NCI-H187 (cell line): ENCODE data around the gene ARHGAP26.

ENCODE experiments used
- DNase-seq, 2 experiments: peaks; one replicate each; lab custom pipeline; 2025; lab: John Stamatoyannopoulos, UW

Gene ARHGAP26

GRCh38 chr5:142829801-142830220 lies 59.6 kb downstream of the ARHGAP26 start:
- no peak for DNase-seq

GRCh38 chr5:142830241-142831008 lies 60.2 kb downstream of the ARHGAP26 start:
- DNase-seq = no peak

GRCh38 chr5:142831009-142831383 lies 60.8 kb downstream of the ARHGAP26 start:
- no peak for DNase-seq

DNA sequence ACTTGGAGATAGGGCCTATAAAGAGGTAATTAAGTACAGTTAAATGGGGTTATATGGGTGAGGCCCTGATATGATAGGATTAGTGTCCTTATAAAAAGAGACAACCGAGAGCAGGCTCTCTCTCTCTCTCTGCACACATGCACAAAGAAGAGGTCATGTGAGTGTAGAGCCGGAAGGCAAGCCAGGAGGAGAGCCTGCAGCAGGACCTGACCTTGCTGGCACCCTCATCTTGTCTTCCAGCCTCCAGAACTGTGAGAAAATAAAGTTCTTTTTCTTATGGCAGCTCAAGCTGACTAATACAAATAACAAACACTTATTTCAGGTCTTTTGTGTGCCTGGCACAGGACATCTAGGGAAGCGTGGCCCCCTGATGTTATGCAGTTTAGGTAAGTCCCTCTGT lies 62.1 kb downstream of the ARHGAP26 start:
- no peak for DNase-seq

DNA sequence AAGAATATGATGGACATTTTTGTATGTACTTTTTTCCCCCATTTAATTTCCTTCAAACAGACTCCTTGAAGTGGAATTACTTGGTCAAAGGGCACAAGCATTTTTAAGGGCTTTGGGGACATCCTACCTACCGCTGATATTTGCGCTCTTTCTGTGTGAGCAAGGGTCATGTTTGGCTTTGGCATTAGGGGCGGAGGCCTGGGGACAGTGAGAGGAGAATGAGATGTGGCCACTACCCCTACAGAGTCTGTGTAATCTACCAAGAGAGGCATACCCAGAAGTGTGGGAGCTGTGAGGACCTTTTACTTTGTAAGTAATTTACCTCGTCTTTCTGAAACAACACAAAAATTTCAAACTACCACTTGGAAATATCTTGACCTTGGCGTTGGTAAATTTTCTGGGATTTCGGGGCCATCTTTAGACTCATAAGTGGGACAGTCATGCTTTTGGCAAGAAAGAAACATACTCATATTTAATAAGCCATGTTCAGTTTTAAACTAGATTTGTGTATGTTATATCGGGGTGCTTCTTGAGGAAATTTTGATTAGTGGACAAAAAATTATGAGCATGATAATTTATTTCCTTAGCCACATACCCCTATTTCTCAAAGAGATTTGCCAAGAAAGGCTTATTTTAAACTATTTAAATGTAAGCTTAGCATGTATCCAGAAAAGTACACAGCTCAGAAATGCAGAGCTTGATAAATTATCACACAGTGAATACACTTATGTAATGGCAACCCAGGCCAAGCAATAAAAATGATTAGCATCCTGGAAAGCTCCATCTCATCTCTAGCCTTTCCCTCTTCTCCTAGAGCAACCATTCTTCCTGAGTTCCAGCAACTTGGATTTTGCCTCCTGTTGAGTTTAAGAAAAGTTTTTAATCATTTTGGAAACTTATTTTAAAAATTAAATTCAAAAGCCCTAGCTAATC lies 63.6 kb downstream of the ARHGAP26 start:
- no peak for DNase-seq

- DNase-seq = no peak
Observed at GRCh38 chr5:142834504-142834903, 64.3 kb downstream of the ARHGAP26 start.

DNA sequence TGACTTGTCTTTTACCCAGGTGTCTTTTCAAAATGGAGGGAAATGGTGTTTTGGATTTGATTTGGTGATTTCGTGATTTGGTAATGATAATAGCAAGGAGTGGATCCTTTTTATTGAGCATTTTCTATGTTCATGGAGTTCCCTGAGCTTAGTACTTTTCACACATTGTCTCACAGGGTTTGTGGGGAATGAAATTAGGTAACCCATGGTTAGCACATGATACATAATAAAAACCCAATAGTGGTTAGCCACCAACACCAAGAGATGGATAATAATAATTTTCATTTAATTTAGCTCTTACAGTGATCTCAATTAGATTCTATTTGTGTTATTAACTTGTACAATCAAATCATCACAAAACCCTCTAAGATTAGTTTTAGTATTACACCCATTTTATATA lies 65.4 kb downstream of the ARHGAP26 start:
- no peak for DNase-seq

- DNase-seq = no peak
Observed at GRCh38 chr5:142836048-142836447, 65.9 kb downstream of the ARHGAP26 start.

- DNase-seq = no peak
Observed at GRCh38 chr5:142837081-142837725, 67.0 kb downstream of the ARHGAP26 start.

GRCh38 chr5:142838845-142839244 lies 68.7 kb downstream of the ARHGAP26 start:
- DNase-seq = no peak

DNA sequence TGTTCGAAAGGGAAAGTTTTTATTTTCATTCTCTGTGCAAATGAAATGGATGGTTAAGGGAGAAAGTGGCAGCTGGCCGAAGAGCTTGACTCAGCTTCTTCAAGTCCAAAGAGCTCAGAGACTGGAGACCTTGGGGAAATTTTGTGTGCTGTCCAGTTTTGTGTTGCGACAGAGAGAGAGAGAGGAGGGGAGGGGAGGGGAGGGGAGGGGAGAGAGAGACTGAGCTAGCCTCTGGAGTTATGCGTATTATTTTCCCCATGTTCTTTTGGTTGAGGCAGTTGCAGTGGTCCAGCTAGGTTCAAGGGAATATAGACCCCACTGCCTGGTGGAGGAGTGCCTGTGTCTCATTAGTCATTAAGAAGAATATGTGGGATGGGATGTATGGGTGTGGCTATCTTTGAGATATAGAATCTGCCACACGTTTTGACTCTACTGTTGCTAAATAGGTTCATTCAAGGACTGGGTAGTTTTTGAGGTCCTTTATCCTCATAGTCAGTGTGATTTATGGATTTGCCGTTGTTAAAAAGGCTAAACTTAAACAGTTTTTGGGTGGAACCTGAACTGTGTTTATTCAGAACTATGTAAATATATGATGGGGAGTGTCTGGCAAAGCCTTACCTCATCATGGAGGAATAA lies 69.7 kb downstream of the ARHGAP26 start:
- DNase-seq = no peak

DNA sequence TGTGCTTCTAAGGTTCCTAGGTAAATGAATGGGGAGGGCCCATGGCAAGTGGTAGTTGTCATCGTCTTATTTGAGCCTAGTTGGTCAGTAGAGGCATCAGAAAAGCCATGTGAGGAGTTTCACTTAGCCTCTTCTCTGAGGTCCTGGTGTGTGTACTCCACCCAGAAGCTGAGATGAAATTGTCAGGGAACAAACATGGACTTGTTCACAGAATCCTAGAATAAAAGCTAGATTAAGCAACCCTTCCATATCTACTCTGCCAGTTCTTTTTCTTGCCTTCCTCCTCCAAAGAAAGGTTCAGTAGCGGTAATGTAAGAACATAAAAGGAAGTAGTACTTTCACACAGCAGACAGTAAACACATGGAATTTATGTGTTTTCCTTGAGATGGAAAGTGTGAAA lies 70.4 kb downstream of the ARHGAP26 start:
- DNase-seq = no peak

DNA sequence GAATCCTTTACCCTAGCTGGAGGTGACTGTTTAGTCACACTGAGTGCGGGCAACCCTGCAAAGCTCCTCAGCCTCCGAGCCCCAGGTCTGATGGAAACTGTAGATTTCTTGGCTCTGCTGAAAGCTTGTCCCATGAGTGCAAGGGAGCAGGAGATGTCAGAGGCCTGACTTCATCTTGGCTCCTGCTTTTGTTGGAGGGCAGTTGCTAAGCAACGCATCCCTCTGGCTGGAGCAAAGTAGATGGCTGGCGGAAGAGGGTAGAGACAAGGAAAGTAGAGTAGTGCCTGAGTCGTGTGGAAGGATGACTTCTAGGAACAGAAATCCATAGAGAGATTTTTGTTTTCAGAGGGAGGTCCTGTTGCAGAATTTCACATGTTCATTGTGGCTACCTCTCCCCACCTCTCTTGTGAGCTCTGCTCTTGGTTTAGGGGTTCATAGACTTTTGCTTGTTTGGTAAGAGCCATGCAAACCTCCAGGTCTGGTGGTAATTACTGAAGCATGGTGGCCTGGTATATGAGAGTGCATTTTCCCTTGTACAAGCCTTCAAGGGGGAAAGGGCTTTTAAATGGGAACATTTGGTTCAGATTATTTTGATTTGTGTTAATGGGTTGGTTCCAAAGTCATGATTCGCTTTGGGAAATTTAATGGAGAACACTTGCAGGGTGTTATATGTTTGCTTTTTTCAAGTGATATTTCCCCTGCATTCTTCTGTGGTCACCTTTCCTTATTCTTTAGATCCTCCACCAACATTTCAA lies 71.5 kb downstream of the ARHGAP26 start:
- no peak for DNase-seq

DNA sequence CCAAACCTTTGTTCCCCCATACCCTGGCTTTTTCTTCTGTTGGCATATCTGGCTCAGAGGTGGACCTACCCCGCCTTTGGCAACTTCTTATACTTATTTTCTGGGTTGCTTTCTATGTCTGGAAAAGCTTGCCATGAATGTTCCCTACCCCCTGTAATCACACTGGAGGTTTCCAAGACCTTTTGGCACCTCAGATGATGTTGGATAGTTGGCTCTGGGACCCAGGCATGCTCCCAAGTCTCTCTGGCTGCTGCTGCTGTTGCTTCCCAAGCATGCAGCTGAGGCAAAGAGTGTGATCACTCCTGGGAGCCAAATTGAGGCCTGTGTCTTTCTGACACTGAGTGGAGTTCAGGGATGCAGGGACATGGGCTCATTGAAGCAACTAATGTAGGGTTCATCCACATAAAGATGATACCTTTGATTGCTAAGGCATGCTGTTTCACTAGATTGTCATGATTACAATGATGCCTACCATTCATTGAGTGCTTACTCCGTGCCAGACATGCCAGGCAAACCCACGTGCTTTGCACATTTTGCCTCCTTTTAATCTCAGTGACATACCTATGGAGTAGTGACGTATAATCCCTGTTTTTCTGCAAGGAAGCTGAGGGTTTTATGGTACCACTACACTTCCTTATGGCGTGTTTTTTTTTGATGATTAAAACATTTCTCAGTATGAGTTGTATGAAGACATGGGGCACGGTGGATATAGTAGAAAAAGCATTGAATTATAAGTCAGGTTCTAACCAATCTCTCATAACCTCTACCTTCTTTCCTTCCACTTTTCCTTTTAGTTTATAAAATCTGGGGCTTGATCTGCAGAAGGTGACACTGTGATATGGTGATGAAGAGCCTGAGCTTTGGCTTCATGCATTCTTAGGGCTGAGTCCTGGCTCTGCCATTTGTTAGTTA lies 73.1 kb downstream of the ARHGAP26 start:
- no peak for DNase-seq

DNA sequence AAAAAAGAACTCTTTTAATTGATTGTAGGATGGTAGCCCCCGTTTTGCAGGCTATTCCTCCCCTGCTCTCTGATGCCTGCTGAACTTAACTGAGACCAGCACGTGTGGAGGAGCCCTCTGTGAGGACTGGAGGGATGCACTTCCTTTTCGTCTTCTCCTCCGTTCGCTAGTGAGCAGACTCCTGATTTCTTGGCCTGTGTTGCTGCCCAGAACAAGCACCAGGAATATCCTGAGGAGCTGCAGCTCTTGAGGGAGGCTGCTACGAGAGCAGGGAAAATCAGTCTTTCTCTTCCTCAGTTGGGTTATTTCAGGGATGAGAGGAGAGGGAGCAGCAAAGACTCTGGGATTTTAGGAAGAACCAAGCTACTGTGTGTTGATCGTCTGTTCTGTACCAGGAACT lies 74.7 kb downstream of the ARHGAP26 start:
- no peak for DNase-seq

DNA sequence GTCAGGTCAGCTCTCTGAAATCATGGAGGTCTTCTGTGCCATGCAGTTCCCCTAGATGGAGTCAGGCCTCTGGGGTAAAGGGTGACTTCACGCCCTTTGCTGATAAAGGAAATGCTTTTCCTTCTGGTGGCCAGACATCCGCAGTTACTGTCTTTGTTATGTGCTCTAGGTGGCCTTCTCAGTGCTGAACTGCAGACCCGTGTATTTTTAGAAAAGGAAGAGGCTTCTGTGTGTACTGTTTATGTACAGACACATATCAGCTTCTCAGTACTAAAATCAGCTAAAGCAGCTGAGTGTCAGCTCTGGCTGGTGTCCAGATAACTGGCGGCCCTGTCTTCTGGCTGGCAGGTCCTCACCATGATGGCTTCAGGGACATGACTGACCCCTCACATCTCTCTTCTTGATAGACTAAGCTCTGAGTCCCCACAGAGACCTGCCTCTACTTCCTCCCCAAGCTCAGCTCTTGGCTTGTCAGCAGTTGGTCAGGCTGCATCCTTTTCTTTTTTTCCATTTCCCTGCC lies 75.3 kb downstream of the ARHGAP26 start:
- DNase-seq = no peak

- no peak for DNase-seq
Observed at GRCh38 chr5:142845954-142846398, 75.8 kb downstream of the ARHGAP26 start.

- no peak for DNase-seq
Observed at GRCh38 chr5:142846406-142846805, 76.2 kb downstream of the ARHGAP26 start.

DNA sequence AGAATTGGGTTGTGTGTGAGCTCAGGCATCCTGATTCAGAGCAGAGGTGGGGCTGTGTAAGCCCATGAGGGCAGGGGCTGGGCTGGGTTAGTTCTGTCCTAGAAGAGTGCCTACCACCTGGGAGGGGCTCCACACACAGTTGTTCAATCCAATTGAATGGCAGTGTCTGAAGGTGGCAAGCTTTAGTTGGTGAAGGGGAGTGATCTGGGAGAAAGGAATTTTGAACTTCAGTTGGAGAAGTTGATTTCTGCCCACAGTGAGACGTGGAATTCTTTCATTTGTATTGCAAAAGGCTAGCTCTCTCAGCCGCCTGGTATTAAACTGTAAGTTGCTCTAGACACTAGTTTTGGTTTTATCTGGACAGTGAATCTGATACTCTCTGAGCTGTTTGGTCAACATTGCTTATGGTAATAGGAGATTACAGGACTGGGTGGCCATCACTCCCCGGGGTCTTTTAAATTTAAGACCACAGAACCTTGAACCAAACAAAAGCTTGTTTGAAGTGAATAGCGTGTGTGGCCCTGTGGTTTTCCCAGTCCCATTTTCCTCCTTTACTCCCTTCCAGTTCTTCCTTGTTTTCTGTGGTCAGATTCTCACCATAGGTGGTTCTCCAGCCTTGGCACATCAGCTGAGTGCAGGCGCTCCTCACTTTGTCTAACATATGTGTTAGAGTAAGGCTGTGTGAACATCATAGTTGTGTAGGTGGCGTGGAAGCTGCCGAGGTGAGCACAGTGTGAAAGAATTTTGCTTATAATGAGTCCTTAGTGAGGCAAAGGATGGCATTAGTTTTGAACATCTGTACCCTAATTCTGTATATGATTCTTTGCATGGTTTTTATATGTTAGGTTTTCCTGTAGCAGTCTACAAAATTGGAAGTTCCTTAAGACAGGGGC lies 78.0 kb downstream of the ARHGAP26 start:
- DNase-seq = no peak
